Uterus (tissue), 4 donors: ENCODE results near the gene GMCL2. TPM values are rescaled to one million over a fixed set of nuclear protein-coding genes. Genes with fewer than 3 reads are reported as not detected.

ENCODE experiments used
- DNase-seq, 2 donors: peaks; one replicate each; pipeline ENCODE4 v3.0.0-alpha.2; 2019 to 2020
- H3K27ac ChIP-seq, 2 donors: fragments of 200-600 bp; sonication (generic); 1 replicate in 1 of 2; 2 replicates in 1 of 2; pipeline ENCODE4 v1.5.1; 2016 to 2018
- H3K27me3 ChIP-seq, 2 donors: fragments of 200-600 bp; sonication (generic); one replicate each; pipeline ENCODE4 v1.5.1; 2018 to 2019; ENCODE audit warnings: control low read depth in 1 of 2
- H3K36me3 ChIP-seq, 2 donors: fragments of 200-600 bp; sonication (generic); one replicate each; pipeline ENCODE4 v1.5.1; 2019; ENCODE audit warnings: control low read depth in 1 of 2
- H3K4me1 ChIP-seq, 2 donors: fragments of 200-600 bp; sonication (generic); one replicate each; pipeline ENCODE4 v1.5.1; 2018 to 2019; ENCODE audit warnings: control low read depth in 1 of 2
- H3K4me3 ChIP-seq, 2 donors: fragments of 200-600 bp; sonication (generic); 1 replicate in 1 of 2; 2 replicates in 1 of 2; pipeline ENCODE4 v1.5.1; 2018 to 2019; ENCODE audit warnings: mild to moderate bottlenecking in 1 of 2
- H3K9me3 ChIP-seq, 2 donors: fragments of 200-600 bp; sonication (generic); one replicate each; pipeline ENCODE4 v1.5.1; 2019; ENCODE audit warnings: control low read depth in 1 of 2
- POLR2A ChIP-seq, 2 donors: fragments of 450-650 bp; IDR thresholded peaks; one replicate each; pipeline ENCODE4 v1.6.1; 2016; ENCODE audit warnings: antibody characterized with exemption in 2 of 2, mild to moderate bottlenecking in 1 of 2, moderate library complexity in 1 of 2
- intact Hi-C: fragments of 100-400 bp; cut with DNase I; formaldehyde crosslinking; loops from one replicate; pipeline ENCODE4 v1.15.1; 2023; ENCODE audit warnings: low total_unique reads
- total RNA-seq, 4 donors: library from RNA; depleted of rRNA in 3 of 4; stranded (reverse); fragments of >200 nt in 3 of 4; gene quantifications; one replicate each; pipeline versions ENCODE4 v1.1.0 to v1.2.4, GENCODE V29; 2014 to 2023
- TF ChIP-seq, protein P1 (sequence below), 4 experiments: fragments of 200-600 bp in 2 of 4; fragments of 450-650 bp in 2 of 4; sonication (generic) in 2 of 4; IDR thresholded peaks; one replicate each; pipeline ENCODE4 v1.5.1; 2016 to 2019; ENCODE audit warnings: antibody characterized with exemption in 4 of 4, mild to moderate bottlenecking in 2 of 4, moderate library complexity in 1 of 4
- donor health status: DM: yes; HTN: yes; CAD: no.

GMCL2 gene
- total RNA-seq, 4 donors from 2014 or later: not detected

DNA sequence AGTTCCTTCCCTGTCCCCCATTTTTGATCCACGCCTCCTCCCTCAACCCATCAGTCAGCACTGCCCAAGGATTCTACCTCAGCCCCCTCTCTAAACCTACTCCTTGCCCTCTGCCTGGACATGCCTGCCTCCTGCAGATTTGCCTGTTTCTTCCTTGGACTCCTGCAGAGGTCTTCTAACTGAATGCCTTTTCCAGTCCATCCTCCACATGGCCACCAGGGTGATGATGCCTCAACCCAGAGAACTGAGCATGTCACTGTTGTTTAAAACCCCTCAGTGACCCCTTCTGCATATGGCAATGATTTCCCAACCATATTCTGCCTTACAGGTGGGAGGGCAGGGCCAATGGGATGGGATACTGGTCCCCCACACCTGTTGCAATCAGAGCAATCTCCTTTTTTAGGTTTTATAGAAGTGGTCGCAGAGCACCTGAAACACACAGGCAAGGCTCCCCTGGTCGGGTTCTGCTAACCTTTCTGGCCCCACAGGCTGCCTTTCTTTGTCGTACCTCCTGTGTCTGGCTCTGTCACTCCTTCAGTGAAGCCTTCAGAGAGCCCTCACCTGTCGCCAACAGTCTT lies 36.1 kb upstream of the GMCL2 start:
- H3K4me1 ChIP-seq: no peaks in the 10 kb centered on the region
- intact Hi-C loops: no loop called here
- no peaks in the 10 kb centered on the region for H3K36me3 ChIP-seq
- no peak overlapping the region for H3K27ac ChIP-seq
- H3K9me3 ChIP-seq: no peaks in the 10 kb centered on the region
- TF ChIP-seq, protein P1, sequence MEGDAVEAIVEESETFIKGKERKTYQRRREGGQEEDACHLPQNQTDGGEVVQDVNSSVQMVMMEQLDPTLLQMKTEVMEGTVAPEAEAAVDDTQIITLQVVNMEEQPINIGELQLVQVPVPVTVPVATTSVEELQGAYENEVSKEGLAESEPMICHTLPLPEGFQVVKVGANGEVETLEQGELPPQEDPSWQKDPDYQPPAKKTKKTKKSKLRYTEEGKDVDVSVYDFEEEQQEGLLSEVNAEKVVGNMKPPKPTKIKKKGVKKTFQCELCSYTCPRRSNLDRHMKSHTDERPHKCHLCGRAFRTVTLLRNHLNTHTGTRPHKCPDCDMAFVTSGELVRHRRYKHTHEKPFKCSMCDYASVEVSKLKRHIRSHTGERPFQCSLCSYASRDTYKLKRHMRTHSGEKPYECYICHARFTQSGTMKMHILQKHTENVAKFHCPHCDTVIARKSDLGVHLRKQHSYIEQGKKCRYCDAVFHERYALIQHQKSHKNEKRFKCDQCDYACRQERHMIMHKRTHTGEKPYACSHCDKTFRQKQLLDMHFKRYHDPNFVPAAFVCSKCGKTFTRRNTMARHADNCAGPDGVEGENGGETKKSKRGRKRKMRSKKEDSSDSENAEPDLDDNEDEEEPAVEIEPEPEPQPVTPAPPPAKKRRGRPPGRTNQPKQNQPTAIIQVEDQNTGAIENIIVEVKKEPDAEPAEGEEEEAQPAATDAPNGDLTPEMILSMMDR (IDR thresholded peaks at IDR 0.05): no peak
- TF ChIP-seq POLR2A (IDR thresholded peaks at IDR 0.05): no peak
- DNase-seq: no peak
- no peaks in the 10 kb centered on the region for H3K27me3 ChIP-seq
- no peak overlapping the region for H3K4me3 ChIP-seq

DNA sequence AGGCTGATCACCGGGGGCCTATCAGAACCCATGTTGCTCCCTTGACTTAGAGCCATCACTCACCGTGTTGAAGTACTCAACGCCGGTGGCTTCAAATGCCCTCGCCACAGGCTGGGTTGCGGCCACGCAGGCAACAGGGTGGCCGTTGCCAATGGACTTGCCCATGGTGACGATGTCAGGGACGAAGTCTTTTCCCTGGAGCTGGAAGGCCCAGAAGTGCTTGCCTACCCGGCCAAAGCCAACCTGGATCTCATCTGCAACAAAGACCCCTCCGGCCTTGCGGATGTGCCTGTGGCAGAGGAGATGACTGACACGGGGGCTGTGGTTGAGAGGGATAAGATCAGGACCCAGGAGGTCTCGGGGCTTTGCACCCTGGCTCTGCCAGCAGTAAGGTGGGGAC lies 35.1 kb upstream of the GMCL2 start:
- H3K36me3 ChIP-seq: no peaks in the 10 kb centered on the region

DNA sequence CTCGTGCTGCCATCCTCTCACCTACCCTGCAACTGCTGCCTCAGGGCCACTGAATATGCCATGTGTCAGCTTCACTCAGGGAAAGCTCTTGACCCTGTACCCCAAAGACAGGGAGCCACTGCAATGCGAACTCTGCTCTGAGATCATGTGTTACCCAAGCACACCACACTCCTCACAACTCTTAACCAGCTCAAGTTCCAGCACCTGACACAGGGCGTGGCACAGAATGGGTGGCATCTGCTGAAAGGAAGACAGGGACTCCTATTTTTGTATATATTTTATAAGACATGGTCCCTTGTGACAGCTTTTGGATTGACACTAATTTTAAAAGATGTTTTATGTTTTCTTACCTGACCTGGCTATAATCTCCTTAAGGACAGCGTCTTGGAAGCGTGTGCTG lies 34.7 kb upstream of the GMCL2 start:
- TF ChIP-seq POLR2A (IDR thresholded peaks at IDR 0.05): no peak
- TF ChIP-seq, protein P1 (IDR thresholded peaks at IDR 0.05): no peak
- intact Hi-C loops: no loop called here

More for the DNA sequence above, 35.1 kb upstream of the GMCL2 start:
- no peak for TF ChIP-seq POLR2A (IDR thresholded peaks at IDR 0.05)
- TF ChIP-seq, protein P1 (IDR thresholded peaks at IDR 0.05): no peak
- Histone ChIP-seq H3K4me1 (no peaks in the 10 kb centered on the region), H3K27me3 (no peaks in the 10 kb centered on the region), H3K27ac (no peak overlapping the region), H3K9me3 (no peaks in the 10 kb centered on the region), H3K4me3 (no peak overlapping the region)
- no peak for DNase-seq
- intact Hi-C loops: no loop called here

DNA sequence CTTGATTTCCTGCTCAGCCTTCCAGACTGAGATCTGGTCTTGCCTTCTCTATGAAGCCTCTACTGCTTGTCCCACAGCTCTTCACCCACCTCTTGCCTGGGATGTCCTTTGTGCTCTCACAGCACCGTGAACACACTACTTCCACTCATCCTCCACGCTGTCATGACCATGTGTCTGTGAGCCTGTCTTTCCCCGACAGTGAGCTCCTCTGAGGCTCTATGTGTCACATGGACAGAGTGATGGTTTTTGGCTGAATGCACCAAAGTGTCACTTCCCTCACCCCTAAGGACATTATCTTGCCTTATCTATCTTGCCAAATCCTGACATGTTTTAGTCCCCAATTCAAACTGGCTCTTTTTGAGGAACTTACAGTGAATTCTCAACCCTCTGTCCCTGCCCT lies 34.1 kb upstream of the GMCL2 start:
- H3K36me3 ChIP-seq: no peaks in the 10 kb centered on the region

More for the DNA sequence above, 34.7 kb upstream of the GMCL2 start:
- Histone ChIP-seq H3K9me3 (no peaks in the 10 kb centered on the region), H3K27ac (no peak overlapping the region), H3K4me3 (no peak overlapping the region), H3K36me3 (no peaks in the 10 kb centered on the region), H3K4me1 (no peaks in the 10 kb centered on the region), H3K27me3 (no peaks in the 10 kb centered on the region)
- DNase-seq: no peak

DNA sequence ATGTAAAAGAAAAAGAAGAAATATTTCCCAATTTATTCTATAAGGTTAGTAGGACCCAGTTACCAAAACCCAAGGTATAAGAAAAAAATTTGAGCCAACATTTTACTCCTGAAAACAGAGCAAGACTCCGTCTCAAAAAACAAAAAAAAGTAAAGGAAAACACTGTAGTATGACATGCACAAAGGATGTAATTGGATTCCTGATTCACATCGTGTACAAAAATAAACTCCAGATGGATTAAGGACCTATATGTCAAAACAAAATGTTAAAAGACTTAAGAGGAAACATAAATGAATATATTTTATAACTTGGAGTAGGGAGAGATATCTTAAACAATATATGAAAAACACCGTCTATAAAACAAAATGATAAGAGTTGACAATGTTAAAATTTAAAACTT lies 31.7 kb upstream of the GMCL2 start:
- no peaks in the 10 kb centered on the region for H3K36me3 ChIP-seq
- no peak for TF ChIP-seq POLR2A (IDR thresholded peaks at IDR 0.05)
- TF ChIP-seq, protein P1 (IDR thresholded peaks at IDR 0.05): no peak
- H3K9me3 ChIP-seq: no peaks in the 10 kb centered on the region
- no peaks in the 10 kb centered on the region for H3K27me3 ChIP-seq
- no peaks in the 10 kb centered on the region for H3K4me1 ChIP-seq
- no peak overlapping the region for H3K27ac ChIP-seq
- intact Hi-C loops: no loop called here
- DNase-seq: no peak
- H3K4me3 ChIP-seq: no peak overlapping the region

More for the DNA sequence above, 34.1 kb upstream of the GMCL2 start:
- TF ChIP-seq, protein P1 (IDR thresholded peaks at IDR 0.05): no peak
- no peak for TF ChIP-seq POLR2A (IDR thresholded peaks at IDR 0.05)
- no peak for DNase-seq
- intact Hi-C loops: no loop called here
- Histone ChIP-seq H3K27me3 (no peaks in the 10 kb centered on the region), H3K27ac (no peak overlapping the region), H3K9me3 (no peaks in the 10 kb centered on the region), H3K4me1 (no peaks in the 10 kb centered on the region), H3K4me3 (no peak overlapping the region)
